Adrenal gland (tissue), 5 donors: ENCODE data around the gene SLC7A10.

Experiments used
- CTCF ChIP-seq, 6 experiments: fragments of 450-650 bp in 4 of 6; fragments of 200-600 bp in 2 of 6; sonication (generic) in 1 of 6; IDR thresholded peaks; 1 replicate in 5 of 6; 2 replicates in 1 of 6; pipeline versions ENCODE4 v1.5.1 to v1.8.0; 2016 to 2021; ENCODE audit warnings: antibody characterized with exemption in 6 of 6, mild to moderate bottlenecking in 2 of 6, moderate library complexity in 1 of 6
- POLR2A ChIP-seq, 2 donors: fragments of 450-650 bp; IDR thresholded peaks; one replicate each; pipeline ENCODE4 v1.6.1; 2017; ENCODE audit warnings: antibody characterized with exemption in 2 of 2, mild to moderate bottlenecking in 2 of 2, moderate library complexity in 1 of 2
- donor health status: DM: no; HTN: no; CAD: no.

GRCh38 chr19:33201886-33202545 lies 23.6 kb downstream of the SLC7A10 start:
- no peak for TF ChIP-seq CTCF (IDR thresholded peaks at IDR 0.05)
- no peak for TF ChIP-seq POLR2A (IDR thresholded peaks at IDR 0.05)
